ENCODE results near the gene UPF3A.
"Not testable (repeated sequence)": the region's sequence is repeated elsewhere in the genome, so short reads cannot be mapped to it uniquely, and the experiment has no call there.

The UPF3A gene

GRCh38 chr13:114328595-114328994 is 47.2 kb downstream of the UPF3A start:
- ChIA-PET POLR2A (no interaction called here), CTCF (interaction anchor here (4.9 kb wide), 1 partner anchor 10 kb away, joined by 51 read pairs; no protein-coding TSS in a partner anchor)
- H3K4me3 ChIP-seq (ENCODE audit: low read depth, low read length) = no peak overlapping the region
- no peak for TF ChIP-seq CTCF (IDR thresholded peaks at IDR 0.05; ENCODE audit: insufficient read depth, low read length, missing control alignments)
- DNase-seq (ENCODE audit: low read depth, low spot score) = no peak

- no peak for TF ChIP-seq CTCF (IDR thresholded peaks at IDR 0.05; ENCODE audit: insufficient read depth, low read length, missing control alignments)
- H3K4me3 ChIP-seq (ENCODE audit: low read depth, low read length) = no peak overlapping the region
- ChIA-PET POLR2A (no interaction called here), CTCF (interaction anchor here (0.9 to 1.1 kb wide), 2 partner anchors 9 to 11 kb away, joined by 4 to 5 read pairs; no protein-coding TSS in a partner anchor)
- DNase-seq (ENCODE audit: low read depth, low spot score) = no peak
These were observed 48.7 kb downstream of the UPF3A start for GRCh38 chr13:114330086-114330485.

DNA sequence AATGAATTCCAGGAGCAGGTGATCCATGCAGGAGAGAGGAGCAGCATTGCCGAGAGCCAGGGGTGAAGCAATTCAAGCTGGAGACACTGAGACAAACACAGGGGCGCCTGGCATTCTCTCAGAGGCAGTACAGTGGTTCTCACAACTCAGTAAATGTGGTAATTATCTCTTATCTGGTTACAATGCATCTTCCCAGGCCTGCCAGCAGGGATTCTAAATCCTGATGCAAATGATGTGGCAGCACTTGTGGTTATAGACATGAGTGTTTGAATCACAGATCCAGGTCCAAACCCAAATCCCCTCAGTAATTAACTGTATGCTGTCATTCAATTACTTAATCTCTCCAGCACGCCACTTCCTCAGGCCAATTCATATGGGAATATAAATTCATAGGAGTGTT is 52.5 kb downstream of the UPF3A start:
- H3K4me3 ChIP-seq (ENCODE audit: low read depth, low read length); DNase-seq (ENCODE audit: low read depth, low spot score); POLR2A ChIA-PET: not testable (repeated sequence)
- CTCF ChIA-PET = interaction anchor here (1.3 kb wide), 2 partner anchors 11 to 14 kb away, joined by 3 read pairs; no protein-coding TSS in a partner anchor

- ChIA-PET CTCF (interaction anchor here (1.3 kb wide), 2 partner anchors 11 to 15 kb away, joined by 3 read pairs; no protein-coding TSS in a partner anchor), POLR2A (no interaction called here)
- no peak for TF ChIP-seq CTCF (IDR thresholded peaks at IDR 0.05; ENCODE audit: insufficient read depth, low read length, missing control alignments)
- DNase-seq (ENCODE audit: low read depth, low spot score) = no peak
- no peak overlapping the region for H3K4me3 ChIP-seq (ENCODE audit: low read depth, low read length)
These were observed 53.1 kb downstream of the UPF3A start for GRCh38 chr13:114334305-114335053.

DNA sequence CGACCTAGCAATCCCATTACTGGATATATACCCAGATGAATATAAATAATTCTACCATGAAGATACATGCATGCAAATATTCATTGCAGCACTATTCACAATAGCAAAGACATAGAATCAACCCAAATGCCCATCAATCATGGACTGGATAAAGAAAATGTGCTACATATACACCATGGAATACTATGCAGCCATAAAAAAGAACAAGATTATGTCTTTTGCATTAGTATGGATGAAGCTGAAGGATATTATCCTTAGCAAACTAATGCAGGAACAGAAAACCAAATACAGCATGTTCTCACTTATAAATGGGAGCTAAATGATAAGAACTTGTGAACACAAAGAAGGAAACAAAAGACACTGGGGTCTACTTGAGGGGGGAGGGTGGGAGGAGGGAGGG is 55.1 kb downstream of the UPF3A start:
- CTCF ChIA-PET = interaction anchor here (0.8 to 8.0 kb wide), 3 partner anchors 10 to 17 kb away, joined by 3 to 51 read pairs (median 3); no protein-coding TSS in a partner anchor
- H3K4me3 ChIP-seq (ENCODE audit: low read depth, low read length); POLR2A ChIA-PET; DNase-seq (ENCODE audit: low read depth, low spot score): not testable (repeated sequence)

DNA sequence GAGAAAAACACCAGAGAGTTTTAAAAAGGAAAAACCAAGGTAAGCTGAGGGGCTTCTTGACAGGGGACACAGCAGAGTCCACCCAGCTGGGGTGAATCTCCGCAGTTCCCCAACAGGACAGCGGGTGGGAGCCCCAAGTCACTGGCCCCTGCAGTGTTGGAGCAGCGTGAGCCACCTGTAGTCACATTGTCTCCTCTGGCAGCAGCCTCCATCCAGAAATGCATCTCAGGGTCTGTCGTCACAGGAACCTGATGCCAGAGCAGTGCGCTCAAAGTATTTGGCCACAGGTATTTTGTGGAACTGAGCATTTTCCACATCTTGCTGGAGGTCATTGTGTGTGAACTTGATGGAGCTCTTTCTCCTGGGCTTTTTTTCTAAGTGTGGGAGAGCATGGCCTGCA is 57.6 kb downstream of the UPF3A start:
- DNase-seq (ENCODE audit: low read depth, low spot score) = no peak
- ChIA-PET CTCF (interaction anchor here (1.0 to 8.0 kb wide), 5 partner anchors 9 to 91 kb away, joined by 3 to 51 read pairs (median 4); no protein-coding TSS in a partner anchor), POLR2A (no interaction called here)
- TF ChIP-seq CTCF (IDR thresholded peaks at IDR 0.05; ENCODE audit: insufficient read depth, low read length, missing control alignments) = no peak
- no peak overlapping the region for H3K4me3 ChIP-seq (ENCODE audit: low read depth, low read length)

GRCh38 chr13:114339857-114340534 is 58.6 kb downstream of the UPF3A start:
- peak; percentile 64 for TF ChIP-seq CTCF (IDR thresholded peaks at IDR 0.05; ENCODE audit: insufficient read depth, low read length, missing control alignments)
- ChIA-PET CTCF (interaction anchor here (0.7 to 8.0 kb wide), 11 partner anchors 8 to 109 kb away, joined by 3 to 51 read pairs (median 4); partner anchors contain the start of gene UPF3A), POLR2A (no interaction called here)
- H3K4me3 ChIP-seq (ENCODE audit: low read depth, low read length) = no peak overlapping the region
- no peak for DNase-seq (ENCODE audit: low read depth, low spot score)
